Measurements from ENCODE around the gene BEAN1.

BEAN1 gene

DNA sequence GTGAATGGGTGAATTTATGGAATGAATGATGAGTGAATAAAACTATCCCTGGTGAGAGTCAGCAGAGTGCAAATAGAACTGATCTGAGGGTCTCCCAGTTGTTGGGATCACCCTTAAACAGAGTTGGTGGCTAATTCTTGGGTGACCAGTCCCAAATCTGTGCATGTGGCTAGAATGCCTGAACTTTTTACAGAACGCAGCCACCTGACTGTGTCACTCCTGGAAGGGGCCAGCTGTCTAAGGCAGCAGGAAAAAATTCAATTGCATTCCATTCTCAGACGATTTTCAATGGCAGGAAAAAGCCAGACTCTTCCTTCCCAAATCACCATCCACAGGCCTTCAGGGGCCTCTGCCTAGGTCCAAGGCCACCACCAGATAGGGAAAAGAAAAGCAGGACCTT lies 43.5 kb downstream of the BEAN1 start:
- FAIRE-seq = no peak
- DNase-seq (ENCODE audit: insufficient read length, low spot score) = no peak
- no peak for TF ChIP-seq TAF1 (IDR thresholded peaks at IDR 0.05; ENCODE audit: low read depth, low read length)

DNA sequence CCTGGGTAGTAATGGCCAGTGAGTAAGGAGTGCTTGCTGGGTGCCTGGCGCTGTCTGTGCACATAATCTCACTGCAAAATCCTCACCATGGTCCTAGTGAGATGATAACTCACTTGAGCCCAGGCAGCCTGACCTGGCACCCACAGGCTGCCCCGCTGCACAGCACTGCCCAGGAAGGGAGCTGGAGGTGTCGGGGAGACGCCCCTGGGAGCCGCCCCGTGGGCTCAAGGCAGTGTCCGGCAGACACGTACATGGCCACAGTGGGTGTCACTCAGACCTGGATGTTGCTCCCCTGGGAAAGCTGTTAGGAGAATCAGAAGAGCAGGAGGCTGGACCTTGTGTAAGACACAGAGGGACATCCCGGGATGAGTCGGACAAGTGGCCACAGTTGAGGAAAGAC lies 44.2 kb downstream of the BEAN1 start:
- FAIRE-seq (no peak), DNase-seq (ENCODE audit: insufficient read length, low spot score) (no peak)
- TF ChIP-seq TAF1 (IDR thresholded peaks at IDR 0.05; ENCODE audit: low read depth, low read length) (no peak), POU2F2 (IDR thresholded peaks at IDR 0.05; ENCODE audit: low read depth, low read length) (no peak), POLR2AphosphoS5 (IDR thresholded peaks at IDR 0.05; ENCODE audit: low read depth, low read length) (no peak), POLR2A (IDR thresholded peaks at IDR 0.05; ENCODE audit: low read depth, low read length) (no peak), SPI1 (IDR thresholded peaks at IDR 0.05; ENCODE audit: low read depth, low read length) (no peak), PAX5 (IDR thresholded peaks at IDR 0.05; ENCODE audit: insufficient read depth, low read length, severe bottlenecking) (no peak)

DNA sequence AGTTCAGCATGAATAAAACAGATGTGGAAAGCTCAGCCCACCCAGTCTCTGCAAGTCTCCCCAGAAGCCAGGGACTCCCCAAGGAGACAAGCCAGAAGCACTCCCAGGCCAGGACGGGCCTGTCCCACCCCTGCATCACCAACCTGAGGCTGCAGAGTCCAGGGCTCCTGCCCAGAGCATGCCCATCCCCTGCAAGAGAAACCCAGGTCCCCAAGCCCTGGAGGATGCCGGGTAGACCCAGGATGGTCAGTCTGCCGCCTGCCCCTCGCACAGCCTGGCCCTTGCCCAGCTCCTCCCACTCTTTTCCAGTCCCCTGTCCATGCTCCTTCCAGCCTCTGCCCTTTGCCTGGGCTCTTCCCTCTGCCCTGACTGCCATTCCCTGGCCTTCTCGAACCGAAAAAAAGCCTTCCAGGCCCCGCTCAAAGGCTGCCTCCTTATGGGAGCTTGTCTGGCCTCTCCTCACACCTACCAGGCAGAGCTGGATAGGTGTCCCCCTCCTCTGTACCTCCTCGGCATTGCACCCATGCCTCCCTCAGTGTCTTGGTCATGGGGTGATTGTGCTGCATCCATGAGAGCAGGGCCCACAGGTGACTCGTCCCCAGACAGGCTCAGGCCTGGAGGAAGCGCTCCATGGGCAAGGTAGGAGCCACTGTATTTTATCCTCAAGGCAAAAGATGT lies 44.8 kb downstream of the BEAN1 start:
- TF ChIP-seq TAF1 (IDR thresholded peaks at IDR 0.05; ENCODE audit: low read depth, low read length) = no peak
- TF ChIP-seq SPI1 (IDR thresholded peaks at IDR 0.05; ENCODE audit: low read depth, low read length) = no peak
- no peak for TF ChIP-seq PAX5 (IDR thresholded peaks at IDR 0.05; ENCODE audit: insufficient read depth, low read length, severe bottlenecking)
- no peak for TF ChIP-seq POLR2AphosphoS5 (IDR thresholded peaks at IDR 0.05; ENCODE audit: low read depth, low read length)
- no peak for TF ChIP-seq POLR2A (IDR thresholded peaks at IDR 0.05; ENCODE audit: low read depth, low read length)
- TF ChIP-seq POU2F2 (IDR thresholded peaks at IDR 0.05; ENCODE audit: low read depth, low read length) = no peak
- FAIRE-seq = no peak
- DNase-seq (ENCODE audit: insufficient read length, low spot score) = no peak

- TF ChIP-seq POLR2A (IDR thresholded peaks at IDR 0.05; ENCODE audit: low read depth, low read length) (no peak), TAF1 (IDR thresholded peaks at IDR 0.05; ENCODE audit: low read depth, low read length) (no peak), POU2F2 (IDR thresholded peaks at IDR 0.05; ENCODE audit: low read depth, low read length) (no peak), PAX5 (IDR thresholded peaks at IDR 0.05; ENCODE audit: insufficient read depth, low read length, severe bottlenecking) (no peak), POLR2AphosphoS5 (IDR thresholded peaks at IDR 0.05; ENCODE audit: low read depth, low read length) (no peak), SPI1 (IDR thresholded peaks at IDR 0.05; ENCODE audit: low read depth, low read length) (no peak)
- DNase-seq (ENCODE audit: insufficient read length, low spot score) (no peak), FAIRE-seq (no peak)
Measured at GRCh38 chr16:66473051-66473571, 46.0 kb downstream of the BEAN1 start.

GRCh38 chr16:66473654-66474519 lies 46.8 kb downstream of the BEAN1 start:
- no peak for FAIRE-seq
- no peak for DNase-seq (ENCODE audit: insufficient read length, low spot score)
- TF ChIP-seq TAF1 (IDR thresholded peaks at IDR 0.05; ENCODE audit: low read depth, low read length) (no peak), POLR2A (IDR thresholded peaks at IDR 0.05; ENCODE audit: low read depth, low read length) (no peak)

DNA sequence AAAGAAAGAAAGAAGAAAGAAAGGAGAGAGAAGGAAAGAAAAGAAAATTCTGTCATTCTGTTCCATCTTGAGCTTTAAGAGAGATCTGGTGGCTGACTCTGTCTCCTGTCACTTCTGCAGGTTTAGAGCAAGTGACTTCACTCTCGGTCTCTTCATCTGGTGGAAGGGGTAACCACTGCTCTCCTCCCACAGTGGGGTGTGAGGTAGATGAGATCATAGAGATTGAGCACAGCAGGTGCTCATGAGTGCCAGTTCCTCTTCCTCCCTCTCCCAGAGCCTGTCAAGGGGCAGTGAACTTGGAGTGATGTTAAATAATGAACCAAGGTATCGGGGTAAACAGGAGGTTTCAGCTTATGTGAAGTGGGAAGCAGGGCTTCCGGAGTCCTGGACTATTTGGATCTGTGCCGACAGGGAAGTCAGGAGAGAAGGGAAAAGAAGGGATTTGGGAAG lies 47.7 kb downstream of the BEAN1 start:
- peak; percentile 51 for FAIRE-seq

DNA sequence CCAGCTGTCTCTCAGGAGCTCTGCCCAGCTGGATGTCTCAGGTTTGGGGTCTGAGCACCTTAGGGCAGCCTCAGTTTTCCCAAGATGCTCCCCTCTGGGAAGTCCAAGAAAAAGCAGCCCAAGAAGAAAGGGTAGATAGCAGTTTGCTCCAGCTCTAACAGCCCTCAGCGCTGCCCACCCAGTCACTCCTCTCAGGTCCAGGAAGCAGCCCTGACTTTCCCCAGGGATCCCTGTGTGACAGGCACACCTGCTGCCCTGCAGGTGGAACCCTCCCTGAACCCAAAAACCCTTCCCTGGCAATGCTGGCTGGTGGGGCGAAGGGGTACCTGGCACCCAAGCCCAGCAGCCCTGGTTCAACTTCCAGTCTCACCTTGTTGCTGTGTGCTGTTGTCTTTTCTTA lies 48.1 kb downstream of the BEAN1 start:
- no peak for DNase-seq (ENCODE audit: insufficient read length, low spot score)
- TF ChIP-seq TAF1 (IDR thresholded peaks at IDR 0.05; ENCODE audit: low read depth, low read length) = no peak
- no peak for TF ChIP-seq POU2F2 (IDR thresholded peaks at IDR 0.05; ENCODE audit: low read depth, low read length)
- no peak for TF ChIP-seq POLR2AphosphoS5 (IDR thresholded peaks at IDR 0.05; ENCODE audit: low read depth, low read length)
- no peak for TF ChIP-seq PAX5 (IDR thresholded peaks at IDR 0.05; ENCODE audit: insufficient read depth, low read length, severe bottlenecking)
- no peak for TF ChIP-seq POLR2A (IDR thresholded peaks at IDR 0.05; ENCODE audit: low read depth, low read length)
- no peak for TF ChIP-seq SPI1 (IDR thresholded peaks at IDR 0.05; ENCODE audit: low read depth, low read length)
- no peak for FAIRE-seq

More for the DNA sequence above, 47.7 kb downstream of the BEAN1 start:
- peak; percentile 73 for DNase-seq (ENCODE audit: insufficient read length, low spot score)
- TF ChIP-seq TAF1 (IDR thresholded peaks at IDR 0.05; ENCODE audit: low read depth, low read length) = no peak
- peak; percentile 94 for TF ChIP-seq SPI1 (IDR thresholded peaks at IDR 0.05; ENCODE audit: low read depth, low read length)

DNA sequence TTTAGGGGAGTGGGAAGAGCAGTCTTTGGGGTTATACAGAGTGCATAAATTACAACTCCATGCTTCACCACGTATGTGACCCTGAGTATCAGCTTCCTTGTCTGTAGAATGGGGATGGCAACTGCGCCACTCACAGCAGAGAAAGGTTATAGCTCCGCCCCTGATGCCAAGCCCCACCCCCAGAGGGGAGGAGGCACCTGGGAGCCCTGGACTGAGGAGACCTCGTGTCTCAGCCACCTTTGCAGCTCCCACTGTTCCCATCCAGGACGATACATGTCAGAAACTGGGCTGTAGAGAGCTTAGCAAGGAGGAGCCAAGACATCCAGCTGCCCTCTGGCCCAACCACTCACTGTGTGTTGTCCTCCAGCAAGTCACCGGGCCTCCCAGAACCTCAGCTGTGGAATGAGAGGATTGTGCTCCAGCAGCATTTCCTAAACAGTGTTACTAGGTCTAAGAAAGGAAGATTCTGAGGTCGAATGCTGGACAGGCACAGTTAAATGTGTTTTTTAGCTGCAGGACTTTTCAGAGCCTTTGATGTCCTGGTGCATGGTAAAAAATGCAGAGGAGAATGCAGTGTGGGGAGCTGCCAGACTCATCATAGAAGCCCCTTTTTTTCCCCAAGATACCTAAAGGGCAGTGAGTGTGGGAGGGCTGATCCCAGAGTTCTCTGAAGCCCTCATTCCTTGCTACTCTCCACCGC lies 49.4 kb downstream of the BEAN1 start:
- FAIRE-seq (no peak), DNase-seq (ENCODE audit: insufficient read length, low spot score) (no peak)
- no peak for TF ChIP-seq POLR2AphosphoS5 (IDR thresholded peaks at IDR 0.05; ENCODE audit: low read depth, low read length)
- TF ChIP-seq POLR2A (IDR thresholded peaks at IDR 0.05; ENCODE audit: low read depth, low read length) = no peak
- TF ChIP-seq TAF1 (IDR thresholded peaks at IDR 0.05; ENCODE audit: low read depth, low read length) = no peak
- no peak for TF ChIP-seq PAX5 (IDR thresholded peaks at IDR 0.05; ENCODE audit: insufficient read depth, low read length, severe bottlenecking)

GRCh38 chr16:66477028-66477515 lies 50.0 kb downstream of the BEAN1 start:
- FAIRE-seq (no peak), DNase-seq (ENCODE audit: insufficient read length, low spot score) (no peak)
- TF ChIP-seq SPI1 (IDR thresholded peaks at IDR 0.05; ENCODE audit: low read depth, low read length) = no peak
- no peak for TF ChIP-seq POLR2A (IDR thresholded peaks at IDR 0.05; ENCODE audit: low read depth, low read length)
- TF ChIP-seq TAF1 (IDR thresholded peaks at IDR 0.05; ENCODE audit: low read depth, low read length) = no peak
- TF ChIP-seq POU2F2 (IDR thresholded peaks at IDR 0.05; ENCODE audit: low read depth, low read length) = no peak
- TF ChIP-seq POLR2AphosphoS5 (IDR thresholded peaks at IDR 0.05; ENCODE audit: low read depth, low read length) = no peak
- TF ChIP-seq PAX5 (IDR thresholded peaks at IDR 0.05; ENCODE audit: insufficient read depth, low read length, severe bottlenecking) = no peak

Data from GM12891 (cell line).